H9 (cell line): ENCODE data around the gene GOLGA1. TPM values are rescaled to one million over a fixed set of nuclear protein-coding genes. Genes with fewer than 3 reads are reported as not detected.

Experiments used
- DNase-seq: peaks from one replicate; pipeline ENCODE4 v3.0.0-alpha.2; 2017
- H2AFZ ChIP-seq: one replicate; pipeline ENCODE4 v1.6.1; 2013; ENCODE audit warnings: mild to moderate bottlenecking, low read length, control low read depth, moderate library complexity
- H2AK5ac ChIP-seq: 2 replicates; pipeline ENCODE4 v1.6.1; 2013; ENCODE audit warnings: low read length, control low read depth, mixed read lengths; ENCODE audit not compliant: insufficient read length
- H2BK120ac ChIP-seq: one replicate; pipeline ENCODE4 v1.6.1; 2013; ENCODE audit warnings: low read depth, mild to moderate bottlenecking, low read length, control low read depth, inconsistent platforms; ENCODE audit not compliant: poor library complexity, severe bottlenecking
- H2BK12ac ChIP-seq: 2 replicates; pipeline ENCODE4 v1.6.1; 2013; ENCODE audit warnings: low read length, control low read depth, mixed read lengths, low read depth; ENCODE audit not compliant: insufficient read length
- H2BK15ac ChIP-seq: 2 replicates; pipeline ENCODE4 v1.6.1; 2013; ENCODE audit warnings: low read depth, low read length, control low read depth
- H2BK20ac ChIP-seq: one replicate; pipeline ENCODE4 v1.6.1; 2013; ENCODE audit warnings: low read depth, mild to moderate bottlenecking, low read length, control low read depth, inconsistent platforms; ENCODE audit not compliant: poor library complexity, severe bottlenecking
- H2BK5ac ChIP-seq: 2 replicates; pipeline ENCODE4 v1.6.1; 2013; ENCODE audit warnings: low read length, control low read depth, mixed read lengths; ENCODE audit not compliant: insufficient read length
- H3K14ac ChIP-seq: 2 replicates; pipeline ENCODE4 v1.6.1; 2013; ENCODE audit warnings: low read length, control low read depth; ENCODE audit not compliant: insufficient read depth
- H3K18ac ChIP-seq: 2 replicates; pipeline ENCODE4 v1.6.1; 2013; ENCODE audit warnings: low read depth, mild to moderate bottlenecking, mixed read lengths, low read length, control low read depth; ENCODE audit not compliant: insufficient read length
- H3K23ac ChIP-seq: 2 replicates; pipeline ENCODE4 v1.6.1; 2013; ENCODE audit warnings: low read length, control low read depth, mixed read lengths, low read depth; ENCODE audit not compliant: insufficient read length
- H3K23me2 ChIP-seq: 2 replicates; pipeline ENCODE4 v1.6.1; 2013; ENCODE audit warnings: low read depth, mild to moderate bottlenecking, mixed read lengths, low read length, control low read depth; ENCODE audit not compliant: insufficient read length, poor library complexity, severe bottlenecking
- H3K27ac ChIP-seq: 2 replicates; pipeline ENCODE4 v1.5.1; 2013; ENCODE audit warnings: low read length, control low read depth, mixed read lengths, low read depth; ENCODE audit not compliant: insufficient read length
- H3K27me3 ChIP-seq: 2 replicates; pipeline ENCODE4 v1.6.1; 2013; ENCODE audit warnings: low read length, control low read depth, inconsistent platforms; ENCODE audit not compliant: insufficient read depth
- H3K4ac ChIP-seq: 2 replicates; pipeline ENCODE4 v1.6.1; 2013; ENCODE audit warnings: low read depth, mild to moderate bottlenecking, control low read depth, inconsistent platforms, low read length, moderate library complexity
- H3K4me1 ChIP-seq: 2 replicates; pipeline ENCODE4 v1.6.1; 2013; ENCODE audit warnings: low read length, control low read depth, inconsistent platforms; ENCODE audit not compliant: insufficient read depth
- H3K4me2 ChIP-seq: 2 replicates; pipeline ENCODE4 v1.6.1; 2013; ENCODE audit warnings: low read length, control low read depth, mixed read lengths; ENCODE audit not compliant: insufficient read length, insufficient read depth
- H3K56ac ChIP-seq: 2 replicates; pipeline ENCODE4 v1.6.1; 2013; ENCODE audit warnings: low read depth, mild to moderate bottlenecking, mixed read lengths, low read length, control low read depth; ENCODE audit not compliant: insufficient read length
- H3K79me1 ChIP-seq: 2 replicates; pipeline ENCODE4 v1.6.1; 2013; ENCODE audit warnings: low read depth, mild to moderate bottlenecking, moderate library complexity, low read length, control low read depth, inconsistent platforms; ENCODE audit not compliant: insufficient read depth, poor library complexity, severe bottlenecking
- H3K79me2 ChIP-seq: 2 replicates; pipeline ENCODE4 v1.6.1; 2013; ENCODE audit warnings: low read length, control low read depth, inconsistent platforms; ENCODE audit not compliant: insufficient read depth
- H3K9ac ChIP-seq: 2 replicates; pipeline ENCODE4 v1.6.1; 2013; ENCODE audit warnings: low read length, control low read depth, mixed read lengths; ENCODE audit not compliant: insufficient read length; ENCODE audit errors: extremely low read depth
- H3K9me3 ChIP-seq: one replicate; pipeline ENCODE4 v1.6.1; 2013; ENCODE audit warnings: low read depth, low read length, inconsistent platforms; ENCODE audit not compliant: control insufficient read depth
- H3T11ph ChIP-seq: one replicate; pipeline ENCODE4 v1.6.1; 2013; ENCODE audit warnings: mild to moderate bottlenecking, low read length, control low read depth, inconsistent platforms
- H4K20me1 ChIP-seq: one replicate; pipeline ENCODE4 v1.6.1; 2013; ENCODE audit not compliant: control insufficient read depth, insufficient read length, insufficient read depth
- H4K5ac ChIP-seq: 2 replicates; pipeline ENCODE4 v1.6.1; 2013; ENCODE audit warnings: low read depth, mild to moderate bottlenecking, mixed read lengths, low read length, control low read depth; ENCODE audit not compliant: insufficient read length
- H4K8ac ChIP-seq: replicated peaks from 2 replicates; pipeline ENCODE4 v1.6.1; 2013; ENCODE audit warnings: low read length, control low read depth, mixed read lengths, low read depth; ENCODE audit not compliant: insufficient read length
- H4K91ac ChIP-seq: 2 replicates; pipeline ENCODE4 v1.6.1; 2013; ENCODE audit warnings: low read depth, mild to moderate bottlenecking, moderate library complexity, mixed read lengths, low read length, control low read depth; ENCODE audit not compliant: insufficient read length
- H3K27ac Mint-ChIP-seq, 3 experiments: 2 replicates in 2 of 3; 3 replicates in 1 of 3; pipeline ENCODE4 v1.8.0; 2020 to 2021; ENCODE audit warnings: mixed read lengths in 3 of 3, mild to moderate bottlenecking in 1 of 3, moderate library complexity in 1 of 3
- H3K27me3 Mint-ChIP-seq: 2 replicates; pipeline ENCODE4 v1.8.0; 2021; ENCODE audit warnings: low read depth, mild to moderate bottlenecking, moderate library complexity, mixed read lengths
- H3K36me3 Mint-ChIP-seq, 3 experiments: 2 replicates in 2 of 3; 3 replicates in 1 of 3; pipeline ENCODE4 v1.8.0; 2020 to 2021; ENCODE audit warnings: low read depth in 3 of 3, mixed read lengths in 3 of 3; ENCODE audit not compliant: insufficient read depth in 1 of 3
- H3K4me1 Mint-ChIP-seq, 2 experiments: 2 replicates each; pipeline ENCODE4 v1.8.0; 2020; ENCODE audit warnings: mixed read lengths in 2 of 2
- H3K4me3 Mint-ChIP-seq, 2 experiments: 2 replicates in 1 of 2; 3 replicates in 1 of 2; pipeline ENCODE4 v1.8.0; 2020 to 2021; ENCODE audit warnings: mild to moderate bottlenecking in 2 of 2, mixed read lengths in 2 of 2, moderate library complexity in 1 of 2
- H3K9me3 Mint-ChIP-seq, 2 experiments: 2 replicates in 1 of 2; 3 replicates in 1 of 2; pipeline ENCODE4 v1.8.0; 2020; ENCODE audit warnings: mild to moderate bottlenecking in 2 of 2, mixed read lengths in 2 of 2, moderate library complexity in 1 of 2
- WGBS: extraction: QIAGEN DNeasy Blood & Tissue Kit; methylation state at CpG from one replicate; pipeline ENCODE4 v1.1.7; 2013; ENCODE audit warnings: missing lambda C conversion rate, low lambda C conversion rate, mixed read lengths; ENCODE audit not compliant: insufficient read length; ENCODE audit errors: extremely low coverage; 5-methylcytosine and 5-hydroxymethylcytosine counted together
- total RNA-seq: library from RNA; stranded (reverse); gene quantifications from 2 replicates; pipeline ENCODE4 v1.2.1, GENCODE V29; 2021
- TF ChIP-seq, protein P1 (sequence below): fragments of 200-600 bp; sonication (generic); conservative IDR thresholded peaks from 3 replicates; pipeline ENCODE4 v1.8.0; 2021; ENCODE audit warnings: antibody characterized with exemption, mild to moderate bottlenecking

GOLGA1 gene
- total RNA-seq, 1 experiment from 2014 or later, result 7.6 TPM

- H2BK15ac ChIP-seq, result no peak overlapping the region
- no peak for DNase-seq
- no peak overlapping the region for H3K56ac ChIP-seq
- no peak overlapping the region for H2BK5ac ChIP-seq
- no peak overlapping the region for H3K4ac ChIP-seq
- peaks cover 0 to 3% of the 10 kb centered on the region in 2 experiments; a peak in 1 of 5 replicates for H3K9me3 Mint-ChIP-seq
- H3K9me3 ChIP-seq, result no peaks in the 10 kb centered on the region
- no peak overlapping the region for H3K4me3 Mint-ChIP-seq
- H3K27ac ChIP-seq, result no peak overlapping the region
- H2AK5ac ChIP-seq, result no peak overlapping the region
- H4K91ac ChIP-seq, result no peak overlapping the region
- WGBS, result no CpG with 5 or more reads among the region's 9 CpGs
- H3K4me1 ChIP-seq, result no peaks in the 10 kb centered on the region; the same call in 1 of the 2 replicates
- H3K27me3 Mint-ChIP-seq, result peaks cover 4% of the 10 kb centered on the region; the same call in 1 of the 2 replicates
- no peaks in the 10 kb centered on the region for H4K20me1 ChIP-seq
- no peak overlapping the region for H2BK20ac ChIP-seq
- H3K36me3 Mint-ChIP-seq, result peaks cover 0 to 1% (median 0%) of the 10 kb centered on the region in 3 experiments; a peak in 1 of 7 replicates
- H2BK12ac ChIP-seq, result no peak overlapping the region
- no peak overlapping the region for H3T11ph ChIP-seq
- H3K4me1 Mint-ChIP-seq, result peaks cover 9 to 18% of the 10 kb centered on the region in 2 experiments
- no peak overlapping the region for H2AFZ ChIP-seq
- no peak overlapping the region for H3K9ac ChIP-seq
- TF ChIP-seq, protein P1, sequence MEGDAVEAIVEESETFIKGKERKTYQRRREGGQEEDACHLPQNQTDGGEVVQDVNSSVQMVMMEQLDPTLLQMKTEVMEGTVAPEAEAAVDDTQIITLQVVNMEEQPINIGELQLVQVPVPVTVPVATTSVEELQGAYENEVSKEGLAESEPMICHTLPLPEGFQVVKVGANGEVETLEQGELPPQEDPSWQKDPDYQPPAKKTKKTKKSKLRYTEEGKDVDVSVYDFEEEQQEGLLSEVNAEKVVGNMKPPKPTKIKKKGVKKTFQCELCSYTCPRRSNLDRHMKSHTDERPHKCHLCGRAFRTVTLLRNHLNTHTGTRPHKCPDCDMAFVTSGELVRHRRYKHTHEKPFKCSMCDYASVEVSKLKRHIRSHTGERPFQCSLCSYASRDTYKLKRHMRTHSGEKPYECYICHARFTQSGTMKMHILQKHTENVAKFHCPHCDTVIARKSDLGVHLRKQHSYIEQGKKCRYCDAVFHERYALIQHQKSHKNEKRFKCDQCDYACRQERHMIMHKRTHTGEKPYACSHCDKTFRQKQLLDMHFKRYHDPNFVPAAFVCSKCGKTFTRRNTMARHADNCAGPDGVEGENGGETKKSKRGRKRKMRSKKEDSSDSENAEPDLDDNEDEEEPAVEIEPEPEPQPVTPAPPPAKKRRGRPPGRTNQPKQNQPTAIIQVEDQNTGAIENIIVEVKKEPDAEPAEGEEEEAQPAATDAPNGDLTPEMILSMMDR, result no peak
- H3K27me3 ChIP-seq, result no peaks in the 10 kb centered on the region
- no peak overlapping the region for H4K5ac ChIP-seq
- H3K4me2 ChIP-seq, result no peak overlapping the region
- H2BK120ac ChIP-seq, result no peak overlapping the region
- no peak overlapping the region for H3K18ac ChIP-seq
- H3K23me2 ChIP-seq, result no peaks in the 10 kb centered on the region
- no peak overlapping the region for H3K23ac ChIP-seq
- no peak overlapping the region for H3K27ac Mint-ChIP-seq
- H3K79me1 ChIP-seq, result no peaks in the 10 kb centered on the region
- H3K14ac ChIP-seq, result no peak overlapping the region
- H4K8ac ChIP-seq, result no peak overlapping the region
- no peaks in the 10 kb centered on the region for H3K79me2 ChIP-seq
Measured at GRCh38 chr9:124831642-124832364, 109.1 kb downstream of the GOLGA1 start.
